ENCODE measurements around the gene NABP2.

NABP2 gene

DNA sequence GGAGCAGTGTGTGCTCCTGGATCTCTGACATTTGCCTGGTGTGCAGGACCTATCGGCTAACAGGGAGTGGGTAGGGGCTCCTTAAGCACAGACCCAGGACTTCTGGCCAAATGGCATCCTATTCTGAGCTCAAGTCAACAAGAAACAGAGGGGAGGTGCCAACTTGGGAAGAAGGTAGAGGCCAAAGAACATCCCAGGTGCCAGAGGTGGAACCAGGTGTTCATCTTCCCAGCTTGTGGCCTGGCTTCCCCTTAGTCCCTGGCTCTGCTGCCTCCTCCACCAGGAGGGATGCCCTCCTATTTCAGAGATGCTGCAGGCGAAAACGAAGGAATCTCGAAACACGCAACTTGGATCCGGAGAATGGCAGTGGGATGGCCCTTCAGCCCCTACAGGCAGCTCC lies 11.9 kb downstream of the NABP2 start:
- TF ChIP-seq, protein P1, sequence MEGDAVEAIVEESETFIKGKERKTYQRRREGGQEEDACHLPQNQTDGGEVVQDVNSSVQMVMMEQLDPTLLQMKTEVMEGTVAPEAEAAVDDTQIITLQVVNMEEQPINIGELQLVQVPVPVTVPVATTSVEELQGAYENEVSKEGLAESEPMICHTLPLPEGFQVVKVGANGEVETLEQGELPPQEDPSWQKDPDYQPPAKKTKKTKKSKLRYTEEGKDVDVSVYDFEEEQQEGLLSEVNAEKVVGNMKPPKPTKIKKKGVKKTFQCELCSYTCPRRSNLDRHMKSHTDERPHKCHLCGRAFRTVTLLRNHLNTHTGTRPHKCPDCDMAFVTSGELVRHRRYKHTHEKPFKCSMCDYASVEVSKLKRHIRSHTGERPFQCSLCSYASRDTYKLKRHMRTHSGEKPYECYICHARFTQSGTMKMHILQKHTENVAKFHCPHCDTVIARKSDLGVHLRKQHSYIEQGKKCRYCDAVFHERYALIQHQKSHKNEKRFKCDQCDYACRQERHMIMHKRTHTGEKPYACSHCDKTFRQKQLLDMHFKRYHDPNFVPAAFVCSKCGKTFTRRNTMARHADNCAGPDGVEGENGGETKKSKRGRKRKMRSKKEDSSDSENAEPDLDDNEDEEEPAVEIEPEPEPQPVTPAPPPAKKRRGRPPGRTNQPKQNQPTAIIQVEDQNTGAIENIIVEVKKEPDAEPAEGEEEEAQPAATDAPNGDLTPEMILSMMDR (IDR thresholded peaks at IDR 0.05; ENCODE audit: low read depth, low read length) = no peak
- DNase-seq = no peak
- H3K9me3 ChIP-seq = no peaks in the 10 kb centered on the region
- H3K36me3 ChIP-seq = no peaks in the 10 kb centered on the region; the same call in 1 of the 2 replicates
- H3K4me1 ChIP-seq = no peaks in the 10 kb centered on the region
- H3K4me3 ChIP-seq (ENCODE audit: low read depth, low read length) = no peak overlapping the region
- H3K27me3 ChIP-seq = no peaks in the 10 kb centered on the region

DNA sequence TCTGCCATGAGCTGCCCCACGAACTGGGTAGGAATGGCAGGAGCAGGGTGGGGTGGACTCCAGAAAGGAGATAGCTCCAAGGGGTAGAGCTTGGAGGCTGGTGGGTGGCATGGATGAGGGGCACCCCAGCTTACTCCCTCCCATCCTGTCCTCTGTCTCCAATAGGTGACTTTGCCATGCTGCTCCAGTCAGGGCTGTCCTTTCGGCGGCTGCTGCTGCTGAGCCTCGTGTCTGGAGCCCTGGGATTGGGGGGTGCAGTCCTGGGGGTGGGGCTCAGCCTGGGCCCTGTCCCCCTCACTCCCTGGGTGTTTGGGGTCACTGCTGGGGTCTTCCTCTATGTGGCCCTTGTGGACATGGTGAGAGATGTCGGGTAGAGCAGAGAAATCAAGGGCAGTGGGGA lies 12.8 kb downstream of the NABP2 start:
- Histone ChIP-seq H3K36me3 (peaks cover 7% of the 10 kb centered on the region; the same call in 1 of the 2 replicates), H3K27me3 (no peaks in the 10 kb centered on the region), H3K4me3 (ENCODE audit: low read depth, low read length) (no peak overlapping the region), H3K4me1 (no peaks in the 10 kb centered on the region), H3K9me3 (no peaks in the 10 kb centered on the region)
- TF ChIP-seq, protein P1 (IDR thresholded peaks at IDR 0.05; ENCODE audit: low read depth, low read length) = no peak
- no peak for DNase-seq

DNA sequence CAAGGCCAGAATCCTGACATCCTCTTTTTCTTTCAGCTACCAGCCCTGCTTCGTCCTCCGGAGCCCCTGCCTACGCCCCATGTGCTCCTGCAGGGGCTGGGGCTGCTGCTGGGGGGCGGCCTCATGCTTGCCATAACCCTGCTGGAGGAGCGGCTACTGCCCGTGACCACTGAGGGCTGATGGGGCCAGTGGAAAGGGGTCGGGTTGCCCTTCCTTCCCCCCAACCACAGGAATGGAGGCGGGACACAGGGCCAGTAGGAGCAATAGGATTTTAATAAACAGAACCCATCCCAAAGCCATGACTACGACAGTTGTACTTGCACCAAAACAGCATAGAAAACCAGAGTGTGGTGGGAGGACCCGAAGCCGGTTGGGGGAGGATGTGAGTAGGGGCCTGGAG lies 13.4 kb downstream of the NABP2 start:
- no peak overlapping the region for H3K4me3 ChIP-seq (ENCODE audit: low read depth, low read length)
- no peaks in the 10 kb centered on the region for H3K9me3 ChIP-seq
- no peaks in the 10 kb centered on the region for H3K27me3 ChIP-seq
- H3K4me1 ChIP-seq = no peaks in the 10 kb centered on the region
- peaks cover 11% of the 10 kb centered on the region; the same call in 1 of the 2 replicates for H3K36me3 ChIP-seq
- TF ChIP-seq, protein P1 (IDR thresholded peaks at IDR 0.05; ENCODE audit: low read depth, low read length) = no peak
- no peak for DNase-seq

DNA sequence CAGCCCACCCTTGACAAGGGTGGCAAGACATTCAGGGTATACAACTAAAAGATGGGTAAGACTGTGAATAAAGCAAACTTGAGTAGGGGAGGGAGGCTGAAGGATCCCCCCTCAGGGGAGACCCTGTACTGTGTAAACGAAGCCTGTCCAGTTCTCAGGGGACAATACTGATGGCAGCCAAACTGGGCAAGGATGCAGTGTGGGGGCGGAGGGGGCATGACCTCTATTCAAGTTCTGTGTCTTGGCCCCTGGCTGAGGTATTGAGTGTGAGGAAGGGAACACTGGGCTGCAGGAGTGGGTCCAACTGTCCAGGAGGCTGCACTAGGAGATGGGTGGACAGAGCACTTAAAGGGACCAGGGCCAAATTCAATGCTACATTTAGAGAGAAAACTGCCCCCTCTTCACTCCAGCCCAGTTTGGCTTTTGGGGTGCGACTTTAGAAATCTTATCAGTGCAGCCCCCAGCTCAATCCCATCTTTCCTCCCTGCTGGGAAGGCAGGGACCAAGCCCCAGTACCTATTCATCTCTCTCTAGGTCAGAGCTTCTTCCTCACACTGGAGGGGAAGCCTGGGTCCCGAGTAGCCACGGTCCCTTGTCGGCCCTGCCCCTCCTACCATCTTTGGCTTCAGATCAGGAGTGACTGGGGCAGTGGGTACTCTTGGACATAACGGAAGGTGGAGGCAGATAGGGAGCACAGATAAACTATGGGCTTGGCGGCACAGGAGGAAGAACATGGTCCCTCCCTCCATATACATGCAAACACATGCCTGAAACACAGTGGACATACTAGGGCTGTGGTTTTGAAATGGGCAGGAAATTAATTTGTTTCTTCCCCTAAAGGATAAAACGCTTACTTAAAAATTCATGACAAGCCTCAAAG lies 17.5 kb downstream of the NABP2 start:
- Histone ChIP-seq H3K27me3 (no peaks in the 10 kb centered on the region), H3K4me3 (ENCODE audit: low read depth, low read length) (no peak overlapping the region), H3K9me3 (no peaks in the 10 kb centered on the region), H3K4me1 (peaks cover 8% of the 10 kb centered on the region), H3K36me3 (peaks cover 49% of the 10 kb centered on the region)
- TF ChIP-seq, protein P1 (IDR thresholded peaks at IDR 0.05; ENCODE audit: low read depth, low read length) = no peak
- no peak for DNase-seq

DNA sequence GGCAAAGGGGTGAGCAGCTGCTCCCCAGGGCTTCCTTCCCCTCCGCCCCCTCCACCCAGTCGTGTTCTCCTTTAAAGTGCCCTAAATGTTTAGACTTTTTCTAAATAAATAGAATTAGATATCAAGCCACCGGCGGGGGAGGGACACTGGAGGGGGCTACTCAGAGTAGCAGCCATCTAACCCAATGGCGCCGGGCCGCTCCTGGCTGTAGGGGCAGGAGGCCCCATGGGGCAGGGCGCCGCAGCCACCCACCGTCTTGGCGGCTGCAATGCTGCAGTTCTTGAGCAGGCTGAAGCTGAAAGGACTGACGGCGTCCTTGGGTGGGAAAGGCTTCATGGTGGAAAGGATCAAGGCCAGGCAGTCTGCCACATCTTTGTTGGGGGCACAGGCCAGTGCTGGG lies 18.8 kb downstream of the NABP2 start:
- Histone ChIP-seq H3K4me3 (ENCODE audit: low read depth, low read length) (no peak overlapping the region), H3K27me3 (no peaks in the 10 kb centered on the region), H3K36me3 (peaks cover 53% of the 10 kb centered on the region), H3K9me3 (no peaks in the 10 kb centered on the region), H3K4me1 (peaks cover 8% of the 10 kb centered on the region)
- TF ChIP-seq, protein P1 (IDR thresholded peaks at IDR 0.05; ENCODE audit: low read depth, low read length) = no peak
- DNase-seq = no peak

DNA sequence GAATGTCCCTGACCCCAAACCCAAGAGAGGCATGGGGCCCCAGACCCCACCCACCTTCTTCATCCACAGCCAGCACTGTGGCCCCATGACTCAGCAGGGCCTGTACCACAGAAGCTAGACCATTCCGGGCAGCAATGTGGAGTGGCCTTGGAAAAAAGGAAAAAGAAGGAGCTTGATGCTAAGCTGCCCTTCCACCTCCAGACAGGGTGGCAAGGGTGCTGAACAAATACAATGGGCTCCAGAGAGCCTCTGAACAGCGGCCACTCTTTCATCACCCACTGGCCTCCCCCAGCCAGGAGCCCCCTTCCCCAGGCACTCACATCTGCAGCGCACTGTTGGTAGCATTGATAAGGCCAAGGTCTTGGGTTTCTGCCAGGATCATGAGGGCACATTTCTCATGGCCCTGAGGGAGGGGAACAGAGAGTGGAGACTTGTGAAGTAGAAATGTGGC lies 19.6 kb downstream of the NABP2 start:
- Histone ChIP-seq H3K4me1 (peaks cover 8% of the 10 kb centered on the region), H3K27me3 (no peaks in the 10 kb centered on the region), H3K36me3 (peaks cover 60% of the 10 kb centered on the region), H3K4me3 (ENCODE audit: low read depth, low read length) (no peak overlapping the region), H3K9me3 (no peaks in the 10 kb centered on the region)
- TF ChIP-seq, protein P1 (IDR thresholded peaks at IDR 0.05; ENCODE audit: low read depth, low read length) = no peak
- DNase-seq = peak; percentile 55
